ENCODE results near the gene PSMD13. TPM values are rescaled to one million over a fixed set of nuclear protein-coding genes. Genes with fewer than 3 reads are reported as not detected.

PSMD13 gene
- total RNA-seq, 1 donor from 2014 or later = 137 TPM

DNA sequence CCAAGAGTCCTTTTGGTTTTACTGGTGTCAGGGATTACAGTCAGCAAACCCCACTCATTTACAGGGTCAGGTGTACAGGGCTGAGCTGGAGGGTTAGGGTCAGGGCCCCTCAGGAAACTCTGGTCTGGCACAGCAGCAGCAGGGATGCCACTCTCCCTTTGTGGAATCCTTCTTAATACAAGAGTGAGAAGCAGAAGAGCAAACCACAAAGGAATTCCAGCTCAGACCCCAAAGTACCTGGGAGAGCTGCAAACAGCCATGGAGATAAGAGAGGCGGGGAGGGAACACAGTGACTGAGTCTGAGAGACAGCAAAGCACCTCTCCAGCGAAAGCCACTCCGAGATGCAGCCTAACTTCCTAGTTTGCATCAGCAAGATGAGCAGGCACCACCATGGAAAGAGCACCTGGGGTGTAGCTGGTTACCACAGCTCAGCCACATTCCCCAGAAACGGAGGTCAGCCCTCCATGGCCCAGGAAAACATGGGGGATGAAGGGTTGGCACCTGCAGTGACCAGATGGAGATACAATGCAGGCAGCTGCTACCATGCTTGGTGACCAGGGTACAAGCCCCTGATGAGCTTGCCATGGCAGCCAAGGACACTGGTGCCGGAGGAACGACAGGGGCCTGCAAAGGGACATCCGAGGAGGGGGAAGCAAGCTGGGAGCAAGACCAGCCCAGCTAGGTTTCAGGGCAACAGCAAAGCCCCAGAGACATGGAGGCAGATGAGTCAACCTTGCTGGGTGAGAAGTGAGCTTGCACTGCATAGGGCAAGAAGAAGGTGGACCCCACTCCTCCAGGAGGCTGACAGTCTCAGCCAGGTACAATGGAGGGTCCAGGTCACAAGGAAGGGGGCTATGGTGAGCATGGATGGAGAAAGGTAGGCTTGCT is 33.5 kb upstream of the PSMD13 start:
- Histone ChIP-seq H3K79me2 (ENCODE audit: insufficient read depth, low read length) (peaks cover 54% of the 10 kb centered on the region), H2AFZ (ENCODE audit: low read depth, low read length) (no peak overlapping the region), H3K36me3 (ENCODE audit: insufficient read depth, low read length) (peaks cover 7% of the 10 kb centered on the region), H3K4me3 (ENCODE audit: insufficient read depth, low read depth, low read length) (no peak overlapping the region), H4K20me1 (ENCODE audit: insufficient read depth, low read length) (peaks cover 73% of the 10 kb centered on the region), H3K27me3 (ENCODE audit: insufficient read depth, low read length) (no peaks in the 10 kb centered on the region), H3K9me3 (ENCODE audit: insufficient read depth, low read depth, low read length) (no peaks in the 10 kb centered on the region), H3K27ac (ENCODE audit: low read depth, low read length) (no peak overlapping the region), H3K4me2 (ENCODE audit: low read length) (no peak overlapping the region), H3K9ac (ENCODE audit: low read length) (no peak overlapping the region), H3K4me1 (ENCODE audit: insufficient read depth, low read length) (peaks cover 12% of the 10 kb centered on the region)
- H3K4me1 Mint-ChIP-seq (ENCODE audit: low read depth, unreplicated experiment) = peaks cover 31% of the 10 kb centered on the region
- H3K36me3 Mint-ChIP-seq (ENCODE audit: low read depth, unreplicated experiment) = peaks cover 18% of the 10 kb centered on the region
- no peak for FAIRE-seq
- H3K9me3 Mint-ChIP-seq (ENCODE audit: unreplicated experiment) = no peaks in the 10 kb centered on the region
- TF ChIP-seq EZH2 (IDR thresholded peaks at IDR 0.05; ENCODE audit: insufficient read depth, low read length) = no peak
- TF ChIP-seq, protein P1, sequence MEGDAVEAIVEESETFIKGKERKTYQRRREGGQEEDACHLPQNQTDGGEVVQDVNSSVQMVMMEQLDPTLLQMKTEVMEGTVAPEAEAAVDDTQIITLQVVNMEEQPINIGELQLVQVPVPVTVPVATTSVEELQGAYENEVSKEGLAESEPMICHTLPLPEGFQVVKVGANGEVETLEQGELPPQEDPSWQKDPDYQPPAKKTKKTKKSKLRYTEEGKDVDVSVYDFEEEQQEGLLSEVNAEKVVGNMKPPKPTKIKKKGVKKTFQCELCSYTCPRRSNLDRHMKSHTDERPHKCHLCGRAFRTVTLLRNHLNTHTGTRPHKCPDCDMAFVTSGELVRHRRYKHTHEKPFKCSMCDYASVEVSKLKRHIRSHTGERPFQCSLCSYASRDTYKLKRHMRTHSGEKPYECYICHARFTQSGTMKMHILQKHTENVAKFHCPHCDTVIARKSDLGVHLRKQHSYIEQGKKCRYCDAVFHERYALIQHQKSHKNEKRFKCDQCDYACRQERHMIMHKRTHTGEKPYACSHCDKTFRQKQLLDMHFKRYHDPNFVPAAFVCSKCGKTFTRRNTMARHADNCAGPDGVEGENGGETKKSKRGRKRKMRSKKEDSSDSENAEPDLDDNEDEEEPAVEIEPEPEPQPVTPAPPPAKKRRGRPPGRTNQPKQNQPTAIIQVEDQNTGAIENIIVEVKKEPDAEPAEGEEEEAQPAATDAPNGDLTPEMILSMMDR (IDR thresholded peaks at IDR 0.05; ENCODE audit: insufficient read depth, low read depth, low read length) = no peak
- peak overlapping the region; percentile 75 for H3K27ac Mint-ChIP-seq (ENCODE audit: unreplicated experiment)
- peak overlapping the region; percentile 62 for H3K4me3 Mint-ChIP-seq (ENCODE audit: unreplicated experiment)
- H3K27me3 Mint-ChIP-seq (ENCODE audit: low read depth, unreplicated experiment) = no peaks in the 10 kb centered on the region
- no peak for DNase-seq (ENCODE audit: low read depth)

- H3K36me3 Mint-ChIP-seq (ENCODE audit: low read depth, unreplicated experiment) = peaks cover 18% of the 10 kb centered on the region
- Histone ChIP-seq H3K4me3 (ENCODE audit: insufficient read depth, low read depth, low read length) (no peak overlapping the region), H3K4me1 (ENCODE audit: insufficient read depth, low read length) (peaks cover 12% of the 10 kb centered on the region), H3K36me3 (ENCODE audit: insufficient read depth, low read length) (peaks cover 7% of the 10 kb centered on the region), H3K9ac (ENCODE audit: low read length) (peak overlapping the region; percentile 20), H3K27me3 (ENCODE audit: insufficient read depth, low read length) (no peaks in the 10 kb centered on the region), H3K9me3 (ENCODE audit: insufficient read depth, low read depth, low read length) (no peaks in the 10 kb centered on the region), H3K79me2 (ENCODE audit: insufficient read depth, low read length) (peaks cover 61% of the 10 kb centered on the region), H3K4me2 (ENCODE audit: low read length) (no peak overlapping the region), H4K20me1 (ENCODE audit: insufficient read depth, low read length) (peaks cover 72% of the 10 kb centered on the region), H3K27ac (ENCODE audit: low read depth, low read length) (no peak overlapping the region), H2AFZ (ENCODE audit: low read depth, low read length) (no peak overlapping the region)
- no peak for TF ChIP-seq EZH2 (IDR thresholded peaks at IDR 0.05; ENCODE audit: insufficient read depth, low read length)
- TF ChIP-seq, protein P1 (IDR thresholded peaks at IDR 0.05; ENCODE audit: insufficient read depth, low read depth, low read length) = no peak
- H3K4me1 Mint-ChIP-seq (ENCODE audit: low read depth, unreplicated experiment) = peaks cover 31% of the 10 kb centered on the region
- H3K27me3 Mint-ChIP-seq (ENCODE audit: low read depth, unreplicated experiment) = no peaks in the 10 kb centered on the region
- H3K9me3 Mint-ChIP-seq (ENCODE audit: unreplicated experiment) = no peaks in the 10 kb centered on the region
- no peak for DNase-seq (ENCODE audit: low read depth)
- no peak overlapping the region for H3K27ac Mint-ChIP-seq (ENCODE audit: unreplicated experiment)
- H3K4me3 Mint-ChIP-seq (ENCODE audit: unreplicated experiment) = no peak overlapping the region
- no peak for FAIRE-seq
Measured at GRCh38 chr11:203945-204586, 32.7 kb upstream of the PSMD13 start.
